ENCODE measurements around the gene LIPA. TPM values are rescaled to one million over a fixed set of nuclear protein-coding genes. Genes with fewer than 3 reads are reported as not detected.

Gene LIPA
- total RNA-seq, 2 experiments from 2014 or later, result 8.9 to 19.4 TPM

DNA sequence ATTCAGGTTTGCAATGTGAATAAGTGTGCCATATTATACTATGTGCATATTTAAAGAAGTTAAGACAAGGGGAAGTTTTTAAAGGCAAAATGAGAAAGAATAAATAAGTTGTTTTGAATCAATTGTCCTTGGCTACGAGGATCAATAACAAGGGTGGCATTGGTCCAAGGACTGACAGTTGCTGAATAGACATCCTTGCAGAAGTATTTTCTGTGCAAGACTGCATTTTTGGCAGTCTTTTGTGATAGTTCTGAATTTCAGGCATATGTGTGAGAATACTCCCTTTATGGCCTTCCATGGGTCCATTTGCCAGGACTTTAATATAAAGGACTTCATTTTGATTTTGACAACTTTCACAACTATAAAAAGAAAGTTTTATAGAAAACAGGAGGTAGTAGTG, 5.4 kb upstream of the LIPA start:
- Histone ChIP-seq H3K79me2 (ENCODE audit: insufficient read depth, low read depth, low read length) (no peaks in the 10 kb centered on the region), H3K27ac (ENCODE audit: low read depth, low read length, poor library complexity, severe bottlenecking) (no peak overlapping the region), H3K4me1 (ENCODE audit: insufficient read depth, low read length, poor library complexity, severe bottlenecking) (no peaks in the 10 kb centered on the region), H3K9me2 (ENCODE audit: insufficient read depth, low read length) (no peaks in the 10 kb centered on the region), H3K9me3 (ENCODE audit: low read length) (peaks cover 17% of the 10 kb centered on the region; the same call in 1 of the 2 replicates), H3K36me3 (ENCODE audit: insufficient read depth, low read length) (no peaks in the 10 kb centered on the region), H4K20me1 (ENCODE audit: insufficient read depth, low read length) (no peaks in the 10 kb centered on the region), H3K4me2 (ENCODE audit: low read length) (no peak overlapping the region), H3K4me3 (ENCODE audit: low read depth, low read length, poor library complexity, severe bottlenecking) (no peak overlapping the region), H2AFZ (ENCODE audit: low read length) (no peak overlapping the region)
- intact Hi-C loops (cut with micrococcal nuclease; ENCODE audit: unreplicated experiment), result loop anchor here (5.0 kb wide), 1 partner anchor 155 kb away; the partner anchor contains the start of gene IFIT5
- ChIA-PET CTCF (ENCODE audit: unreplicated experiment) (no interaction called here), POLR2A (no interaction called here)
- TF ChIP-seq CTCF (conservative IDR thresholded peaks at IDR 0.05; ENCODE audit: low read length) (no peak), EZH2phosphoT487 (IDR thresholded peaks at IDR 0.05; ENCODE audit: borderline replicate concordance, low read depth, low read length) (no peak)
- no TSS peak for BruUV-seq (replicated peaks)
- no peak for DNase-seq (ENCODE audit: low spot score)

- H3K4me3 ChIP-seq (ENCODE audit: low read depth, low read length, poor library complexity, severe bottlenecking), result no peak overlapping the region
- H3K4me2 ChIP-seq (ENCODE audit: low read length), result no peak overlapping the region
Measured at GRCh38 chr10:89256340-89256739, 4.8 kb upstream of the LIPA start.

More at GRCh38 chr10:89256340-89256739, 4.8 kb upstream of the LIPA start:
- H2AFZ ChIP-seq (ENCODE audit: low read length), result no peak overlapping the region
- TF ChIP-seq CTCF (conservative IDR thresholded peaks at IDR 0.05; ENCODE audit: low read length) (no peak), EZH2phosphoT487 (IDR thresholded peaks at IDR 0.05; ENCODE audit: borderline replicate concordance, low read depth, low read length) (no peak)
- H3K36me3 ChIP-seq (ENCODE audit: insufficient read depth, low read length), result no peaks in the 10 kb centered on the region
- no peaks in the 10 kb centered on the region for H3K9me2 ChIP-seq (ENCODE audit: insufficient read depth, low read length)
- H3K4me1 ChIP-seq (ENCODE audit: insufficient read depth, low read length, poor library complexity, severe bottlenecking), result no peaks in the 10 kb centered on the region
- BruUV-seq (replicated peaks), result no TSS peak
- ChIA-PET CTCF (ENCODE audit: unreplicated experiment) (no interaction called here), POLR2A (interaction anchor here (1.0 kb wide), 1 partner anchor 76 kb away, joined by 3 read pairs; no protein-coding TSS in a partner anchor)
- H3K9me3 ChIP-seq (ENCODE audit: low read length), result peaks cover 17% of the 10 kb centered on the region; the same call in 1 of the 2 replicates
- H3K27ac ChIP-seq (ENCODE audit: low read depth, low read length, poor library complexity, severe bottlenecking), result no peak overlapping the region
- intact Hi-C loops (cut with micrococcal nuclease; ENCODE audit: unreplicated experiment), result loop anchor here (5.0 kb wide), 1 partner anchor 156 kb away; the partner anchor contains the start of gene IFIT5
- DNase-seq (ENCODE audit: low spot score), result no peak
- H4K20me1 ChIP-seq (ENCODE audit: insufficient read depth, low read length), result no peaks in the 10 kb centered on the region
- H3K79me2 ChIP-seq (ENCODE audit: insufficient read depth, low read depth, low read length), result no peaks in the 10 kb centered on the region
